GM23338 (cell line): ENCODE results near the gene IST1. TPM values are rescaled to one million over a fixed set of nuclear protein-coding genes. Genes with fewer than 3 reads are reported as not detected.

Experiments used
- ATAC-seq: fragments of 200-7000 bp; cut with Tn5 transposase; 3 replicates; pipeline ENCODE4 v1.9.1; 2020
- DNase-seq: peaks from one replicate; pipeline ENCODE4 v3.0.0-alpha.2; 2015; ENCODE audit warnings: low spot score
- H2AFZ ChIP-seq: fragments of 200-600 bp; sonication (generic); 2 replicates; pipeline ENCODE4 v1.8.0; 2016; ENCODE audit warnings: antibody characterized with exemption, mild to moderate bottlenecking, moderate library complexity
- H3F3A ChIP-seq: fragments of 200-600 bp; sonication (generic); replicated peaks from 2 replicates; pipeline ENCODE4 v1.8.0; 2017; ENCODE audit warnings: antibody characterized with exemption, mixed run types, low read depth
- H3K27ac ChIP-seq: fragments of 200-600 bp; sonication (generic); 2 replicates; pipeline ENCODE4 v1.6.1; 2016; ENCODE audit warnings: low read depth
- H3K27me3 ChIP-seq: fragments of 200-600 bp; sonication (generic); 2 replicates; pipeline ENCODE4 v1.8.0; 2016; ENCODE audit warnings: mild to moderate bottlenecking, mixed run types, moderate library complexity; ENCODE audit not compliant: insufficient read depth
- H3K36me3 ChIP-seq: fragments of 200-600 bp; sonication (generic); 2 replicates; pipeline ENCODE4 v1.8.0; 2016; ENCODE audit warnings: mild to moderate bottlenecking; ENCODE audit not compliant: insufficient read depth
- H3K4me1 ChIP-seq: fragments of 200-600 bp; sonication (generic); 2 replicates; pipeline ENCODE4 v1.8.0; 2016; ENCODE audit warnings: mild to moderate bottlenecking, moderate library complexity; ENCODE audit not compliant: insufficient read depth
- H3K4me2 ChIP-seq: fragments of 200-600 bp; sonication (generic); 2 replicates; pipeline ENCODE4 v1.7.1; 2017; ENCODE audit warnings: mixed run types
- H3K4me3 ChIP-seq: fragments of 200-600 bp; sonication (generic); 2 replicates; pipeline ENCODE4 v1.6.1; 2016; ENCODE audit warnings: mixed run types
- H3K79me2 ChIP-seq: fragments of 200-600 bp; sonication (generic); replicated peaks from 2 replicates; pipeline ENCODE4 v1.8.0; 2017; ENCODE audit warnings: mild to moderate bottlenecking; ENCODE audit not compliant: insufficient read depth
- H3K9me2 ChIP-seq: fragments of 200-600 bp; sonication (generic); 2 replicates; pipeline ENCODE4 v1.8.0; 2017; ENCODE audit not compliant: insufficient read depth
- H4K20me1 ChIP-seq: fragments of 200-600 bp; sonication (generic); replicated peaks from 2 replicates; pipeline ENCODE4 v1.8.0; 2017; ENCODE audit warnings: mild to moderate bottlenecking; ENCODE audit not compliant: insufficient read depth
- H3K27ac Mint-ChIP-seq: 2 replicates; pipeline ENCODE4 v1.8.0; 2020; ENCODE audit warnings: inconsistent platforms, mild to moderate bottlenecking, moderate library complexity, mixed read lengths
- H3K27me3 Mint-ChIP-seq: 3 replicates; pipeline ENCODE4 v1.8.0; 2022; ENCODE audit warnings: low read depth, mild to moderate bottlenecking, moderate library complexity, mixed read lengths, inconsistent platforms; ENCODE audit not compliant: insufficient read depth, poor library complexity
- H3K36me3 Mint-ChIP-seq: 3 replicates; pipeline ENCODE4 v1.8.0; 2021; ENCODE audit warnings: low read depth, mild to moderate bottlenecking, inconsistent platforms, moderate library complexity, mixed read lengths
- H3K4me1 Mint-ChIP-seq: 3 replicates; pipeline ENCODE4 v1.8.0; 2020; ENCODE audit warnings: mild to moderate bottlenecking, inconsistent platforms, mixed read lengths
- H3K4me3 Mint-ChIP-seq: 3 replicates; pipeline ENCODE4 v1.8.0; 2021; ENCODE audit warnings: moderate library complexity, mild to moderate bottlenecking, inconsistent platforms, mixed read lengths
- H3K9me3 Mint-ChIP-seq: 3 replicates; pipeline ENCODE4 v1.8.0; 2020; ENCODE audit warnings: moderate library complexity, mild to moderate bottlenecking, inconsistent platforms, mixed read lengths
- CREB1 ChIP-seq: fragments of 250-450 bp; sonication (Bioruptor Pico); IDR thresholded peaks from 2 replicates; pipeline ENCODE4 v1.5.0; 2020; ENCODE audit warnings: low read depth, mild to moderate bottlenecking, moderate library complexity
- JUNB ChIP-seq: IDR thresholded peaks from one replicate; pipeline ENCODE4 v1.6.1; 2016; ENCODE audit warnings: antibody characterized with exemption; ENCODE audit not compliant: unreplicated experiment
- POLR2AphosphoS5 ChIP-seq: IDR thresholded peaks from 2 replicates; pipeline ENCODE4 v1.6.1; 2016; ENCODE audit warnings: antibody characterized with exemption, low read depth
- ZNF114 ChIP-seq: fragments of 250-450 bp; sonication (Bioruptor Pico); IDR thresholded peaks from 2 replicates; pipeline ENCODE4 v1.5.0; 2020; ENCODE audit warnings: mild to moderate bottlenecking, moderate library complexity
- ZNF331 ChIP-seq: fragments of 250-450 bp; sonication (Bioruptor Pico); IDR thresholded peaks from 2 replicates; pipeline ENCODE4 v1.5.0; 2020; ENCODE audit warnings: low read depth, mild to moderate bottlenecking, moderate library complexity
- polyA plus RNA-seq: library from polyadenylated mRNA; unstranded; fragments of >200 nt; fragmentation: Nextera tagmentation; extraction: Ambion mirVana; gene quantifications from 2 replicates; pipeline ENCODE4 v1.2.1, GENCODE V29; 2016
- total RNA-seq: library from RNA; depleted of rRNA; stranded (reverse); fragments of >200 nt; shearing (Covaris generic); gene quantifications from 2 replicates; pipeline ENCODE4 v1.2.3, GENCODE V29; 2014
- TF ChIP-seq, protein P1 (sequence below): fragments of 250-450 bp; sonication (Bioruptor Pico); IDR thresholded peaks from 2 replicates; pipeline ENCODE4 v1.5.0; 2020; ENCODE audit warnings: mild to moderate bottlenecking, moderate library complexity

Gene IST1
- total and polyA plus RNA-seq, 2 experiments from 2014 or later = 108 to 234 TPM

DNA sequence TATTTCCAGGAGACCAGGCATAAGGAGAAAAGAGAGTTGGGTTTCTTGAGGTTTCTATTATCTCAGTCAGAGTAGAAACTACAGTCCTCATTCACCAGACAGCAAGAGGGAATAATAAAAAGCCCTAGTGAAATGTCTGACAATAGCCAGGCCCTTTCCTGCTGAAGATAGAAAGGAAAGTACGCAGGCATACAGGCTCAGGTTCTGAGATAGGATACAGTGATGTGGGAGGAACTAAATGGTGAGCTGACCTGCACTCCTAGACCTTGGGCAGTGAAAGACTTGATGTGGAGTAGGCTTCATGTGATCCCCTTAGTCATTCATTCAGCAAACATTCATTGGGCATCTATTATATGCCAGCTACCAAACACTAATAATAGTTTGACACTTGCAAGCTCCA, 26.2 kb upstream of the IST1 start (continued):
- TF ChIP-seq, protein P1, sequence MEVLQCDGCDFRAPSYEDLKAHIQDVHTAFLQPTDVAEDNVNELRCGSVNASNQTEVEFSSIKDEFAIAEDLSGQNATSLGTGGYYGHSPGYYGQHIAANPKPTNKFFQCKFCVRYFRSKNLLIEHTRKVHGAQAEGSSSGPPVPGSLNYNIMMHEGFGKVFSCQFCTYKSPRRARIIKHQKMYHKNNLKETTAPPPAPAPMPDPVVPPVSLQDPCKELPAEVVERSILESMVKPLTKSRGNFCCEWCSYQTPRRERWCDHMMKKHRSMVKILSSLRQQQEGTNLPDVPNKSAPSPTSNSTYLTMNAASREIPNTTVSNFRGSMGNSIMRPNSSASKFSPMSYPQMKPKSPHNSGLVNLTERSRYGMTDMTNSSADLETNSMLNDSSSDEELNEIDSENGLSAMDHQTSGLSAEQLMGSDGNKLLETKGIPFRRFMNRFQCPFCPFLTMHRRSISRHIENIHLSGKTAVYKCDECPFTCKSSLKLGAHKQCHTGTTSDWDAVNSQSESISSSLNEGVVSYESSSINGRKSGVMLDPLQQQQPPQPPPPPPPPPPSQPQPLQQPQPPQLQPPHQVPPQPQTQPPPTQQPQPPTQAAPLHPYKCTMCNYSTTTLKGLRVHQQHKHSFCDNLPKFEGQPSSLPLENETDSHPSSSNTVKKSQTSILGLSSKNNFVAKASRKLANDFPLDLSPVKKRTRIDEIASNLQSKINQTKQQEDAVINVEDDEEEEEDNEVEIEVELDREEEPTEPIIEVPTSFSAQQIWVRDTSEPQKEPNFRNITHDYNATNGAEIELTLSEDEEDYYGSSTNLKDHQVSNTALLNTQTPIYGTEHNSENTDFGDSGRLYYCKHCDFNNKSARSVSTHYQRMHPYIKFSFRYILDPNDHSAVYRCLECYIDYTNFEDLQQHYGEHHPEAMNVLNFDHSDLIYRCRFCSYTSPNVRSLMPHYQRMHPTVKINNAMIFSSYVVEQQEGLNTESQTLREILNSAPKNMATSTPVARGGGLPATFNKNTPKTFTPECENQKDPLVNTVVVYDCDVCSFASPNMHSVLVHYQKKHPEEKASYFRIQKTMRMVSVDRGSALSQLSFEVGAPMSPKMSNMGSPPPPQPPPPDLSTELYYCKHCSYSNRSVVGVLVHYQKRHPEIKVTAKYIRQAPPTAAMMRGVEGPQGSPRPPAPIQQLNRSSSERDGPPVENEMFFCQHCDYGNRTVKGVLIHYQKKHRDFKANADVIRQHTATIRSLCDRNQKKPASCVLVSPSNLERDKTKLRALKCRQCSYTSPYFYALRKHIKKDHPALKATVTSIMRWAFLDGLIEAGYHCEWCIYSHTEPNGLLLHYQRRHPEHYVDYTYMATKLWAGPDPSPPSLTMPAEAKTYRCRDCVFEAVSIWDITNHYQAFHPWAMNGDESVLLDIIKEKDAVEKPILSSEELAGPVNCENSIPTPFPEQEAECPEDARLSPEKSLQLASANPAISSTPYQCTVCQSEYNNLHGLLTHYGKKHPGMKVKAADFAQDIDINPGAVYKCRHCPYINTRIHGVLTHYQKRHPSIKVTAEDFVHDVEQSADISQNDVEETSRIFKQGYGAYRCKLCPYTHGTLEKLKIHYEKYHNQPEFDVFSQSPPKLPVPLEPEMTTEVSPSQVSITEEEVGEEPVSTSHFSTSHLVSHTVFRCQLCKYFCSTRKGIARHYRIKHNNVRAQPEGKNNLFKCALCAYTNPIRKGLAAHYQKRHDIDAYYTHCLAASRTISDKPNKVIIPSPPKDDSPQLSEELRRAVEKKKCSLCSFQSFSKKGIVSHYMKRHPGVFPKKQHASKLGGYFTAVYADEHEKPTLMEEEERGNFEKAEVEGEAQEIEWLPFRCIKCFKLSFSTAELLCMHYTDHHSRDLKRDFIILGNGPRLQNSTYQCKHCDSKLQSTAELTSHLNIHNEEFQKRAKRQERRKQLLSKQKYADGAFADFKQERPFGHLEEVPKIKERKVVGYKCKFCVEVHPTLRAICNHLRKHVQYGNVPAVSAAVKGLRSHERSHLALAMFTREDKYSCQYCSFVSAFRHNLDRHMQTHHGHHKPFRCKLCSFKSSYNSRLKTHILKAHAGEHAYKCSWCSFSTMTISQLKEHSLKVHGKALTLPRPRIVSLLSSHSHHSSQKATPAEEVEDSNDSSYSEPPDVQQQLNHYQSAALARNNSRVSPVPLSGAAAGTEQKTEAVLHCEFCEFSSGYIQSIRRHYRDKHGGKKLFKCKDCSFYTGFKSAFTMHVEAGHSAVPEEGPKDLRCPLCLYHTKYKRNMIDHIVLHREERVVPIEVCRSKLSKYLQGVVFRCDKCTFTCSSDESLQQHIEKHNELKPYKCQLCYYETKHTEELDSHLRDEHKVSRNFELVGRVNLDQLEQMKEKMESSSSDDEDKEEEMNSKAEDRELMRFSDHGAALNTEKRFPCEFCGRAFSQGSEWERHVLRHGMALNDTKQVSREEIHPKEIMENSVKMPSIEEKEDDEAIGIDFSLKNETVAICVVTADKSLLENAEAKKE (CRISPR knock-in tag) = no peak
- no peak for TF ChIP-seq POLR2AphosphoS5

DNA sequence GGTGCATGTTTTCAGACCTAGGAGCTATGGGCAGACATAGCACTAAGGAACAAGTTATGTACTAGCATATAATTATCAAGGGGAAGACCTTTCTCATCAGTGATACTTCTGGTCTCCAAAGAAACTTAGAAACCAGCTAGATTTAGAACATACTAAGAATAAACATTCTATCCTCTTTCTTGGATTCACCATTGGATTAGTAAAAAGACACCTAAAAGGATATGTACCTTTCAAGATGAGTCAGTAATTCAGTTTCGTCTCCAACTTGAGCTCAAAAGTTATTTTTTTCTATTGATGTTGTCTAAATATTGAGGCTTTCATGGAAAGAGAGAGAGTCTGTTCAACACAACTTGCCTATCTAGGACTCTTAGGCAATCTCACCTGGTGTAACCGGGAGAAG, 24.5 kb upstream of the IST1 start:
- Histone ChIP-seq H3K4me3 (no peak overlapping the region), H3K4me2 (no peak overlapping the region), H3F3A (0 out of 2 replicates have a peak, but pooled peaks cover 4% of the 10 kb centered on the region), H3K79me2 (no peaks in the 10 kb centered on the region), H3K27ac (no peak overlapping the region), H3K9me2 (no peaks in the 10 kb centered on the region), H4K20me1 (no peaks in the 10 kb centered on the region; the same call in 1 of the 2 replicates), H2AFZ (no peak overlapping the region), H3K4me1 (no peaks in the 10 kb centered on the region), H3K27me3 (no peaks in the 10 kb centered on the region), H3K36me3 (peaks cover 3% of the 10 kb centered on the region; the same call in 1 of the 2 replicates)
- H3K9me3 Mint-ChIP-seq = no peaks in the 10 kb centered on the region
- no peaks in the 10 kb centered on the region; the same call in 2 of the 3 replicates for H3K4me1 Mint-ChIP-seq
- DNase-seq (no peak), ATAC-seq (no peak)
- H3K36me3 Mint-ChIP-seq = peaks cover 23% of the 10 kb centered on the region
- no peak overlapping the region for H3K4me3 Mint-ChIP-seq
- no peak for TF ChIP-seq ZNF114 (CRISPR knock-in tag)
- peaks cover 6% of the 10 kb centered on the region for H3K27me3 Mint-ChIP-seq
- no peak overlapping the region for H3K27ac Mint-ChIP-seq

DNA sequence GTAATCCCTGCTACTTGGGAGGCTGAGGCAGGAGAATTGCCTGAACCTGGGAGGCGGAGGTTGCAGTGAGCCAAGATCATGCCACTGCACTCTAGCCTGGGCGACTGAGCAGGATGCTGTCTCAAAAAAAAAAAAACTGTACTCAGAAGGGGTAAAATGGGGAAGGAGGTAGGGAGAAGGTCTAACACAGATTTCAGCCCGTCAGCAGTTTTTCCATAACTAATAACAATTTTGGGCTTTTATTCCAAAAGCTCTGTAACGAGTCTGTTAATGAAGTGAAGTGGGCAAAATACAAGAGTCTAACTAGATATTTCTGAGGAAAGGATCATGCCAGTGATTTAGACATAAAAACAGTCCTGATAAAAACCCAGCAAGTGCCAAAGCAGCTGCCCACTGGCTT, 22.1 kb upstream of the IST1 start:
- H2AFZ ChIP-seq = no peak overlapping the region
- Mint-ChIP-seq H3K36me3 (peaks cover 35% of the 10 kb centered on the region), H3K27me3 (peaks cover 6% of the 10 kb centered on the region), H3K9me3 (no peaks in the 10 kb centered on the region), H3K4me3 (no peak overlapping the region), H3K4me1 (no peaks in the 10 kb centered on the region; the same call in 2 of the 3 replicates), H3K27ac (no peak overlapping the region)
- TF ChIP-seq ZNF331 (CRISPR knock-in tag) = no peak
- no peak for TF ChIP-seq JUNB
- TF ChIP-seq CREB1 (CRISPR knock-in tag) = no peak
- H3K9me2 ChIP-seq = no peaks in the 10 kb centered on the region
- no peaks in the 10 kb centered on the region for H3K27me3 ChIP-seq
- H3K79me2 ChIP-seq = no peaks in the 10 kb centered on the region
- no peak overlapping the region for H3K27ac ChIP-seq
- ATAC-seq = no peak
- H3K36me3 ChIP-seq = peaks cover 11% of the 10 kb centered on the region; the same call in 1 of the 2 replicates
- H3F3A ChIP-seq = 0 out of 2 replicates have a peak, but pooled peaks cover 4% of the 10 kb centered on the region
- H3K4me2 ChIP-seq = no peak overlapping the region
- peaks cover 5% of the 10 kb centered on the region; the same call in 1 of the 2 replicates for H4K20me1 ChIP-seq
- no peaks in the 10 kb centered on the region for H3K4me1 ChIP-seq
- H3K4me3 ChIP-seq = no peak overlapping the region
- DNase-seq = no peak
